Loucy (cell line): ENCODE data around the gene SUPT20H.

Experiments
- CTCF ChIP-seq: fragments of 200-600 bp; sonication (generic); conservative IDR thresholded peaks from 2 replicates; pipeline ENCODE4 v1.5.1; 2014; ENCODE audit warnings: mild to moderate bottlenecking, antibody characterized with exemption, low read length
- EZH2phosphoT487 ChIP-seq: fragments of 200-600 bp; IDR thresholded peaks from 2 replicates; pipeline ENCODE4 v1.6.1; 2018; ENCODE audit warnings: antibody characterized with exemption, mild to moderate bottlenecking, moderate library complexity, borderline replicate concordance

GRCh38 chr13:36986462-36987240 lies 72.8 kb downstream of the SUPT20H start:
- TF ChIP-seq EZH2phosphoT487 (no peak), CTCF (no peak)
